Retinal pigment epithelial cell (primary cell): ENCODE data around the gene GATAD2A.

Experiments
- DNase-seq: peaks from one replicate; pipeline ENCODE4 v3.0.0-alpha.2; 2010; ENCODE audit warnings: low read depth
- H3K4me3 ChIP-seq: 2 replicates; pipeline ENCODE4 v1.5.1; 2011; ENCODE audit warnings: mild to moderate bottlenecking, low read length, control low read depth, moderate library complexity
- TF ChIP-seq, protein P1 (sequence below): conservative IDR thresholded peaks from 2 replicates; pipeline ENCODE4 v1.5.1; 2011; ENCODE audit warnings: low read depth, low read length, control low read depth, inconsistent platforms

Gene GATAD2A

DNA sequence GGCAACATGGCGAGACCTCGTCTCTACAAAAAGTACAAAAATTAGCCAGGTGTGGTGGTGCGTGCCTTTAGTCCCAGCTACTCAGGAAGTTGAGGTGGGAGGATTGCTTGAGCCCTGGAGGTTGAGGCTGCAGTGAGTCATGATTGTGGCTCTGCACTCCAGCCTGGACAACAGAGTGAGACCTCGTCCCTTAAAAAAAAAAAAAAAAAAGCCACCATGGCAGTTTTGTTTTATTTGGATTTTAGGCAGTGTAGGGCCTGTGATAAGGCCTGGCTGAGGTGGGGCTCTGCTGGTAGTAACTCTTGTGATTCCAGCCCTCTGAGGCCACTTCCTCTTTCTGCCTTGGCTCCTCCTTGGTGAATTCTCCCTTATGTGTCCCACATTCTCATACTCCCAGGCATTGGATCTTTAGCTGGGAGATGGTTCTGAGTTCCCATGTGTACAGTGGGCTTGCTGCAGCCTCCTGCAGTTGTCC lies 39.2 kb downstream of the GATAD2A start:
- TF ChIP-seq, protein P1, sequence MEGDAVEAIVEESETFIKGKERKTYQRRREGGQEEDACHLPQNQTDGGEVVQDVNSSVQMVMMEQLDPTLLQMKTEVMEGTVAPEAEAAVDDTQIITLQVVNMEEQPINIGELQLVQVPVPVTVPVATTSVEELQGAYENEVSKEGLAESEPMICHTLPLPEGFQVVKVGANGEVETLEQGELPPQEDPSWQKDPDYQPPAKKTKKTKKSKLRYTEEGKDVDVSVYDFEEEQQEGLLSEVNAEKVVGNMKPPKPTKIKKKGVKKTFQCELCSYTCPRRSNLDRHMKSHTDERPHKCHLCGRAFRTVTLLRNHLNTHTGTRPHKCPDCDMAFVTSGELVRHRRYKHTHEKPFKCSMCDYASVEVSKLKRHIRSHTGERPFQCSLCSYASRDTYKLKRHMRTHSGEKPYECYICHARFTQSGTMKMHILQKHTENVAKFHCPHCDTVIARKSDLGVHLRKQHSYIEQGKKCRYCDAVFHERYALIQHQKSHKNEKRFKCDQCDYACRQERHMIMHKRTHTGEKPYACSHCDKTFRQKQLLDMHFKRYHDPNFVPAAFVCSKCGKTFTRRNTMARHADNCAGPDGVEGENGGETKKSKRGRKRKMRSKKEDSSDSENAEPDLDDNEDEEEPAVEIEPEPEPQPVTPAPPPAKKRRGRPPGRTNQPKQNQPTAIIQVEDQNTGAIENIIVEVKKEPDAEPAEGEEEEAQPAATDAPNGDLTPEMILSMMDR, result no peak
- DNase-seq, result no peak
- no peak overlapping the region for H3K4me3 ChIP-seq

- no peak overlapping the region for H3K4me3 ChIP-seq
- DNase-seq, result no peak
- TF ChIP-seq, protein P1, result no peak
Measured at GRCh38 chr19:19445288-19445687, 39.8 kb downstream of the GATAD2A start.

GRCh38 chr19:19445911-19446361 lies 40.5 kb downstream of the GATAD2A start:
- no peak overlapping the region for H3K4me3 ChIP-seq
- TF ChIP-seq, protein P1, result no peak
- no peak for DNase-seq

DNA sequence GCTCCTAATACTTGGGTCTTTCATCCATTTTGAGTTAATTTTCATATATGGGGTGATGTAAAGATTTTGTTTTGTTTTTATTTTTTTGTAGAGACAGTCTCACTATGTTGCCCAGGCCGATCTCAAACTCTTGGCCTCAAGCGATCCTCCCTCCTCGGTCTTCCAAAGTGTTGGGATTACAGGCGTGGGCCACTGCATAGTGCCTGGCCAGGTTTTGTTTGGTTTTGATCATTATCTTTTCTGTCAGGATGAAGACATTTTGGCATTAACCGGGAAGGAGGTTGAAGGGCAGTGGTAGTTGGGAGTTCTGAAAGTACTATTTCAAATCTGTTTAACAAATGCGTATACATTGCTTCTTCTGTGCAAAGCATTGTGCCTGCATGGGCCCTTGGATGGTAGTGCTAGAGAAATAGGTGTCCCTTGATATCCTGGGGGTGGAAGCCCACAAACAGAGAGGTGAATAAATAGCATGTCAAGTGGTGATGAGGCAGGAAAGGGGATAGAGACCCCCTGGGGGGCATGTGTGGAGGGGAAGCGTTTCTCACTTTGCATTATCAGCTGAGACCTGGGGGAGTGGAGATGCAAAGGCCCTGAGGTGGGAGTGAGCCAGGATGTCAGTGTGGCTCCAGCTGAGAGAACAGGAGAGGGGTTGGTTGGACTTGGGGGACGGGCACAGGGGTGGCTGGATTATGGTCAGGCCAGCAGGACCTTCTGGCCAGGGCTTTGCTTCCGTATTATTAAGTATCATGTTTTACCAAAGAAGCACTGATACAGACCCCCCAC lies 41.4 kb downstream of the GATAD2A start:
- no peak for DNase-seq
- H3K4me3 ChIP-seq, result no peak overlapping the region
- TF ChIP-seq, protein P1, result no peak

- DNase-seq, result no peak
- TF ChIP-seq, protein P1, result no peak
- no peak overlapping the region for H3K4me3 ChIP-seq
Measured at GRCh38 chr19:19447536-19448237, 42.2 kb downstream of the GATAD2A start.

DNA sequence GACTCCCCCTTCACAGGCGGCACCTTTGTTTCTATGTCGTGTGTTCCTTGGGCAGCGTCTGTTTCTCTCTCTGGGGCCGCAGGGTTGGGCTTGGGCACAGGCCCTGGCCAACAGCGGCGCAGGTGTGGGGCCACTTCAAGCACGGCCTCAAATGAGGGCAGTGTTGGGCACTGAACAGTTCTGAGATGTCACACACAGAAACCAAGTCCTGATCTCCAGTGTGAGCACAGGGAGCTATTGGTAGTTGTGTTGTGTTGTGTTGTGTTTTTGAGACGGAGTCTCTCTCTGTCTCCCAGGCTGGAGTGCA lies 42.7 kb downstream of the GATAD2A start:
- TF ChIP-seq, protein P1, result no peak
- no peak for DNase-seq
- H3K4me3 ChIP-seq, result no peak overlapping the region
